ENCODE measurements around the gene HGFAC. TPM values are rescaled to one million over a fixed set of nuclear protein-coding genes. Genes with fewer than 3 reads are reported as not detected.

HGFAC gene
- polyA plus RNA-seq, 3 donors = 0.71 to 1.3 (median 0.85) TPM

GRCh38 chr4:3497523-3498389, 56.0 kb downstream of the HGFAC start:
- DNase-seq (ENCODE audit: low read depth in 3 of 3, low spot score in 2 of 3) = no peak

GRCh38 chr4:3498407-3498806, 56.6 kb downstream of the HGFAC start:
- no peak for DNase-seq (ENCODE audit: low read depth in 3 of 3, low spot score in 2 of 3)

Other genes starting within 250 kb of the HGFAC start
- gene MSANTD1, start 192.8 kb upstream of the HGFAC start, polyA plus RNA-seq (ENCODE audit: insufficient read length in 3 of 3) = under 1 TPM; 0.29 to 0.42 (median 0.35) TPM
- gene RGS12, start 148.9 kb upstream of the HGFAC start, polyA plus RNA-seq (ENCODE audit: insufficient read length in 3 of 3) = 10 to 100 TPM; 33.3 to 36.2 (median 34.5) TPM
- gene DOK7, start 21.3 kb downstream of the HGFAC start, polyA plus RNA-seq (ENCODE audit: insufficient read length in 3 of 3) = 1 to 10 TPM; 1.2 to 2.3 (median 1.6) TPM
- 100 to 1,000 TPM; 197 to 274 (median 198) TPM for gene LRPAP1, start 90.5 kb downstream of the HGFAC start, polyA plus RNA-seq (ENCODE audit: insufficient read length in 3 of 3)

All from right renal cortex interstitium (tissue), 3 donors.